GM12874 (cell line): ENCODE results near the gene ELAVL3.

ENCODE experiments used
- TF ChIP-seq, protein P1 (sequence below): IDR thresholded peaks from 2 replicates; pipeline ENCODE4 v1.5.1; 2011; ENCODE audit warnings: low read depth, mild to moderate bottlenecking, control low read depth, low read length, moderate library complexity; ENCODE audit not compliant: insufficient read depth

The ELAVL3 gene

GRCh38 chr19:11483366-11484111 is 2.7 kb upstream of the ELAVL3 start:
- TF ChIP-seq, protein P1, sequence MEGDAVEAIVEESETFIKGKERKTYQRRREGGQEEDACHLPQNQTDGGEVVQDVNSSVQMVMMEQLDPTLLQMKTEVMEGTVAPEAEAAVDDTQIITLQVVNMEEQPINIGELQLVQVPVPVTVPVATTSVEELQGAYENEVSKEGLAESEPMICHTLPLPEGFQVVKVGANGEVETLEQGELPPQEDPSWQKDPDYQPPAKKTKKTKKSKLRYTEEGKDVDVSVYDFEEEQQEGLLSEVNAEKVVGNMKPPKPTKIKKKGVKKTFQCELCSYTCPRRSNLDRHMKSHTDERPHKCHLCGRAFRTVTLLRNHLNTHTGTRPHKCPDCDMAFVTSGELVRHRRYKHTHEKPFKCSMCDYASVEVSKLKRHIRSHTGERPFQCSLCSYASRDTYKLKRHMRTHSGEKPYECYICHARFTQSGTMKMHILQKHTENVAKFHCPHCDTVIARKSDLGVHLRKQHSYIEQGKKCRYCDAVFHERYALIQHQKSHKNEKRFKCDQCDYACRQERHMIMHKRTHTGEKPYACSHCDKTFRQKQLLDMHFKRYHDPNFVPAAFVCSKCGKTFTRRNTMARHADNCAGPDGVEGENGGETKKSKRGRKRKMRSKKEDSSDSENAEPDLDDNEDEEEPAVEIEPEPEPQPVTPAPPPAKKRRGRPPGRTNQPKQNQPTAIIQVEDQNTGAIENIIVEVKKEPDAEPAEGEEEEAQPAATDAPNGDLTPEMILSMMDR: no peak

- TF ChIP-seq, protein P1: peak; percentile 99
Observed at GRCh38 chr19:11482384-11483050, 1.7 kb upstream of the ELAVL3 start.

GRCh38 chr19:11481534-11482383 is 913 bp upstream of the ELAVL3 start:
- TF ChIP-seq, protein P1: 0 out of 2 replicates have a peak, but pooled peaks have one; percentile 1

DNA sequence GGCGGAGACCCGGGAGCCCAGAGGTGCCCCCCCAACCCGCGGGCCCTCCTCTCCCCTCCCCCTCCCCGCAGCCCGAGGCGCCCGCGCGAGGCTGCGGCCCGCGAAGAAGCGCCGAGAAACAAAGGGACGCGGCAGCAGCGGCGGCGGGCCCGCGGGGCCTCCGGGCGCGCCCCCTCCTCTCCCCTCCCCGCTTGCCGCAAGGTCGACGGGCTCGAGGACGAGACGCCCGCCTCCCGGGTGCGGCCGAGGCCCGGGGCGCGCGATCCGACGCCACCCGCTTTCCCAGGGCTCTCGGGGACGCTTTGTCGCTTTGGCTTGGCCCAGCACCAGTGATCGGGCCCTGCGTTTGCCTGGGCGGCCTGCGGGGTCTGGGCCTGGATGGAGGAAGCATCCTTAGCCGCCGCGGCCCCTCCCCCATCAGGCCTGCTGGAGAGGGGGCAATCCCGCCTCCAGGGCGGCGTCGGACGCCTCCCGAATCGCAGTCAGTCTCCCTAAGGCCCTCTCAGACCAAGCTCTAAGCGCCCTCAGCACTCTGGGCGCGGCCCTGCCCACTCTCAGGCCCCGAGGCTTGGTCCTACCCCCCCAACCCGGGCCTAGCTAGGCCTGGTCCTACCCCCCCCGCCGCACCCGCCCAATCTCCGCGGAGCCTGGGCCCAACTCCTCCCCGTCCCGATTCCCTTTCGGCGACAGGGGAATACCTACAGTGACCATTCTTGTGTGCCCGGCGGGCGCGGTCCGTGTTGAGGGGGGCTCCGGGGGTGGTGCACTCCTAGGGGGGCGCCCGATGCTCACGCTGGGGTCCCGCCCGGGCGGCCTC is 740 bp downstream of the ELAVL3 start:
- TF ChIP-seq, protein P1: no peak

DNA sequence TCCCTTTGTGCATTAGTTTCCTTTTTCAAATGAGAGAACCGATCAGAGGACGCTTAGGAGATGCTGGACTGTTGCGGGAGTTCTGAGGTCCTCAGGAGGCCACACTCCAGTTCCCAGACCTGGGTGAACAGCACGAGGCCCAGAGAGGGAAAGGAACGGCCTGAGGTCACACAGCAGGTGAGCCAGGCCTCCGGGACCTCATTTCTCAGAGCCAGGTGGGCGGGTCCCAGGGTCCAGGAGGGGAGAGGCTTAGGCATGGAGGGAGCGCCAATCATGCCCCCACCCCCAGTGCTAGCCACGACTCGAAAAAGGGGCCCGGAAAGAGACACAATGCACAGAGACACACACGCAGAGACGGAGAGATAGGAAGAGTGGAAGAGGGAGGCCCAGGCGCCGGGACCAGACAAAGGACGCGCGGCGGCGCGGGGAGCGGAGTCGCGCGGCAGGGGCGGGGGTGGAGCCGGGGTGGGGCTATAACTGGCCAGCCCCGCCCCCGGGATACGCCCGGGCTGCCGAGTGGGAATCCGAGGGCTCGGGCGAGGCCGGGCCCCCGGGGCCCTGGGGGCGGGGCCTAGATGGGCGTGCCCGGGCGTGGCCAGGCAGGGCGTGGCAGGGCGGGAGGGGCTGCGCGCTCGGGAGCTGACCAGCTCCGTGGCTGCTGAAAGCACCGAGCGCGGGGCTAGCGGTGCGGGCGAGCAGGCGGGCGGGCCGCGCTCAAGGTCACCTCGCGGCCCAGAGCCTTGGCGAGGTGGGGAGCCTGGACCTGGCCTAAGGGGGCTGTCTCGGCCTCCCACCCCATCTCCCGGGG is 1.6 kb downstream of the ELAVL3 start:
- TF ChIP-seq, protein P1: no peak

DNA sequence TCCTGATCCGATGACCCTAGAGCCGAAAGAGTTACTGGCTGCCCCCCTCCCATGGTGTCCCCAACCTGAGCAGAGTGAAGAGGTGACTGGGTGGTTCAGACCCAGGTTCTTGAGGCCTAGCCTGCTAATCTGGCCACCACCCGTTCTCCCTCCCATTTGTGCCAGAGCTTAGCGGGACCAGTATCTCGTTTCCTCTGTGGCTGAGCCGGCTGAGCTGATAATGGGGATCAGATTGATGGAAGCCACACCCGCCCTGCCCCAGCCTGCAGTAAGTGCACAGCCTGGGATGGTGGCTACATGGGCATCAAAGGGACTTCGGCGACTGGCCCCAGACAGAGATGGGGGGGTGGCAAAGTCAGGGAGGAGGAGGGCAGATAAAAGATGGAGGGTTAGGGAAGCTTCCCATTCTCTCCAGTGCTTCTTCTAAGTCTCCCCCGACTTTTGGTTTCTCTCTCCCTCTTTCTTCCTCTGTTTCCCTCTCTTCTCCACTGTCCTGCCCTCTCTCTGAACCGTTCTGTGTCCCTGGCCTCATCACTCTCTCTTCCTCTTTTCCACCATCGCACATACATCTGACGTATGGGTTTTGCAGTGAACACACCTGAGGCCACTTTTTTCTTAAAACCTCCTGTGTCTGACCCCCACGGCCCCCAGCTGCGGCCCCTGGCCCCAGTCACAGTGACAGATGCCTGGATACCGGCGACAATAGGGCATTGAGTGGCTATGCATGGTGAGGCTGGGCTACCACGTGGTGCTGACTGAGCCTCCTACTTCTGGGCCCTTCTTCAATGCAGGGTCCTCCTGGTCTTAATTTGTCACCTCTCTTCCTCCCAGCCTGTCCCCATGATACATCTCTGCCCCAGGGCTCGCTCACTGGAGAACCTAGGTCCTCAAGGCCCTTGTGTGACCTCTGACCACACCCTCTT is 2.4 kb downstream of the ELAVL3 start:
- TF ChIP-seq, protein P1: no peak
